Spleen (tissue), 11 donors: ENCODE data around the gene TCOF1. TPM values are rescaled to one million over a fixed set of nuclear protein-coding genes. Genes with fewer than 3 reads are reported as not detected.

Source experiments
- DNase-seq: peaks from one replicate; pipeline ENCODE4 v3.0.0-alpha.2; 2020
- H3K27ac ChIP-seq, 8 donors: fragments of 200-600 bp; sonication (generic) in 7 of 8; 1 replicate in 4 of 8; 2 replicates in 4 of 8; pipeline versions ENCODE4 v1.5.0 to v1.8.0; 2016 to 2021; ENCODE audit warnings: inconsistent platforms in 4 of 8, mild to moderate bottlenecking in 4 of 8, moderate library complexity in 1 of 8
- H3K27me3 ChIP-seq, 7 donors: fragments of 200-600 bp; sonication (generic) in 6 of 7; replicated peaks in 1 of 7; 1 replicate in 4 of 7; 2 replicates in 3 of 7; pipeline versions ENCODE4 v1.5.0 to v1.8.0; 2016 to 2021; ENCODE audit warnings: inconsistent platforms in 3 of 7, mild to moderate bottlenecking in 1 of 7
- H3K36me3 ChIP-seq, 6 donors: fragments of 200-600 bp; sonication (generic) in 5 of 6; 1 replicate in 4 of 6; 2 replicates in 2 of 6; pipeline versions ENCODE4 v1.5.0 to v1.8.0; 2016 to 2021; ENCODE audit warnings: inconsistent platforms in 2 of 6
- H3K4me1 ChIP-seq, 6 donors: fragments of 200-600 bp; sonication (generic) in 5 of 6; 1 replicate in 3 of 6; 2 replicates in 3 of 6; pipeline versions ENCODE4 v1.5.0 to v1.8.0; 2016 to 2021; ENCODE audit warnings: inconsistent platforms in 3 of 6
- H3K4me3 ChIP-seq, 8 donors: fragments of 200-600 bp; sonication (generic) in 7 of 8; 1 replicate in 4 of 8; 2 replicates in 4 of 8; pipeline versions ENCODE4 v1.5.0 to v1.8.0; 2016 to 2021; ENCODE audit warnings: inconsistent platforms in 4 of 8, mild to moderate bottlenecking in 4 of 8, moderate library complexity in 2 of 8
- H3K9me3 ChIP-seq, 8 donors: fragments of 200-600 bp; sonication (generic) in 7 of 8; 1 replicate in 4 of 8; 2 replicates in 4 of 8; pipeline versions ENCODE4 v1.5.0 to v1.8.0; 2016 to 2021; ENCODE audit warnings: inconsistent platforms in 4 of 8
- CTCF ChIP-seq, 11 experiments: fragments of 200-600 bp in 7 of 11; fragments of 450-650 bp in 4 of 11; sonication (generic) in 4 of 11; IDR thresholded peaks in 8 of 11; conservative IDR thresholded peaks in 3 of 11; 1 replicate in 7 of 11; 2 replicates in 4 of 11; pipeline versions ENCODE4 v1.4.0 to v1.8.0; 2016 to 2021; ENCODE audit warnings: antibody characterized with exemption in 11 of 11, inconsistent platforms in 4 of 11, mild to moderate bottlenecking in 1 of 11
- POLR2A ChIP-seq, 3 donors: fragments of 450-650 bp; IDR thresholded peaks; one replicate each; pipeline ENCODE4 v1.5.1; 2017; ENCODE audit warnings: antibody characterized with exemption in 3 of 3, mild to moderate bottlenecking in 1 of 3
- POLR2AphosphoS5 ChIP-seq, 3 donors: sonication (generic); formaldehyde crosslinking; IDR thresholded peaks; one replicate each; pipeline ENCODE4 v1.5.1; 2017; ENCODE audit warnings: antibody characterized with exemption in 3 of 3
- WGBS, 5 donors: extraction: QIAGEN DNeasy Blood & Tissue Kit in 3 of 5; methylation state at CpG; one replicate each; pipeline versions ENCODE4 v1.1.5 to v1.1.7; 2013 to 2018; 5-methylcytosine and 5-hydroxymethylcytosine counted together
- intact Hi-C: fragments of 100-400 bp; cut with DNase I; formaldehyde crosslinking; loops from one replicate; pipeline ENCODE4 v1.15.0; 2023; ENCODE audit warnings: low total_unique reads
- polyA plus RNA-seq, 3 donors: library from polyadenylated mRNA; stranded (reverse); fragments of 200-250 nt; gene quantifications; one replicate each; pipeline ENCODE4 v1.2.1, GENCODE V29; 2013
- total RNA-seq, 7 donors: library from RNA; depleted of rRNA in 3 of 7; stranded (reverse); fragments of >200 nt in 3 of 7; fragmentation: NEBNext Ultra II Directional in 4 of 7; extraction: Animal tissue kit (Norgen Biotek cat#: 25700) in 4 of 7; gene quantifications; one replicate each; pipeline versions ENCODE4 v1.1.0 to v1.2.1, GENCODE V29; 2016 to 2021
- donor health status: healthy with polysubstance abuse.
- donor health status: DM: no; HTN: no; CAD: no; lungs with moderate emphysema.
- donor health status: DM: no; HTN: no; CAD: no.
- donor health status: Bipolar disorder and iron deficiency.
- donor health status: healthy.
- donor health status: DM: no; HTN: no; CAD: no.
- donor health status: DM: yes; HTN: yes; CAD: no.

TCOF1 gene
- total and polyA plus RNA-seq, 10 donors: 15.3 to 44.3 (median 33.0) TPM

DNA sequence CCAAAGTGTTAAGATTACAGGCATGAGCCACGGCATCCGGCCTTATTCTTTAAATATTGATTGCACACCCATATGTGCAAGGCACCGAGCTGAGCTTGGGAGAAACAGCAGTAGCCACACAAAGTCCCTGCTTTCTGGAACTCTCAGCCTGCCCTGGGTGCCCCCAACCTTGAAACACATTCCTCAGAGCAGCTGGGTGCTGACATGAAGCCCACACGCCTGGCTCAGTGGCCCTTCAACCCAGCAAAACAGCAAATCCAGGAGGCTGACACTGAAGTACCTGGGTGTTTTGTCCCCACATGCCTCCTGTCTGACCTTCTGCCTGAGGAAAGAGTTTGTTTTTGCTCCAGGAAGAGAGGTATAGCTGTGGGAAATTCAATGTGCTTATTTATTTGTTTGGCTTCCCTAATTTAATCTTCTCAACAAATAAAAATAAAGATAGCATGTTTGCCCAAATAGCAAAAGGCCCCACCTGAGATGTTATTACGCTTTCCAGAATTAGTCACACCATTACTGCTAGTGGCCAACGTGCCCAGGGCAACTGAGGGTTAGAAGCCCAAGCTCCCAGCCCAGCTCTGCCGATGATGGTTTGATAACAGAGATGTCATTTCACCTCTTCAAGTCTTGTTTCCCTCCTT lies 13.4 kb upstream of the TCOF1 start:
- no peak overlapping the region for H3K27ac ChIP-seq
- intact Hi-C loops: no loop called here
- H3K4me3 ChIP-seq: no peak overlapping the region
- no peaks in the 10 kb centered on the region for H3K9me3 ChIP-seq
- no peaks in the 10 kb centered on the region for H3K4me1 ChIP-seq
- no peak for DNase-seq
- TF ChIP-seq CTCF (IDR thresholded peaks at IDR 0.05 in 8 of 11, conservative IDR thresholded peaks at IDR 0.05 in 3 of 11) (no peak), POLR2AphosphoS5 (IDR thresholded peaks at IDR 0.05) (no peak), POLR2A (IDR thresholded peaks at IDR 0.05) (no peak)
- no peaks in the 10 kb centered on the region for H3K27me3 ChIP-seq
- 86 to 89% (median 88%) methylated on average over 7 of the region's 7 CpGs for WGBS, 5 donors
- H3K36me3 ChIP-seq: no peaks in the 10 kb centered on the region

GRCh38 chr5:150345716-150346115 lies 11.8 kb upstream of the TCOF1 start:
- no peak overlapping the region for H3K27ac ChIP-seq
- TF ChIP-seq POLR2AphosphoS5 (IDR thresholded peaks at IDR 0.05) (no peak), POLR2A (IDR thresholded peaks at IDR 0.05) (no peak), CTCF (IDR thresholded peaks at IDR 0.05 in 8 of 11, conservative IDR thresholded peaks at IDR 0.05 in 3 of 11) (no peak)
- H3K4me1 ChIP-seq: peaks cover 4 to 8% (median 5%) of the 10 kb centered on the region in 6 donors
- no peaks in the 10 kb centered on the region for H3K9me3 ChIP-seq
- no peak for DNase-seq
- H3K36me3 ChIP-seq: no peaks in the 10 kb centered on the region
- 83 to 91% (median 88%) methylated on average over 5 of the region's 5 CpGs for WGBS, 5 donors
- intact Hi-C loops: no loop called here
- H3K4me3 ChIP-seq: no peak overlapping the region
- no peaks in the 10 kb centered on the region for H3K27me3 ChIP-seq

DNA sequence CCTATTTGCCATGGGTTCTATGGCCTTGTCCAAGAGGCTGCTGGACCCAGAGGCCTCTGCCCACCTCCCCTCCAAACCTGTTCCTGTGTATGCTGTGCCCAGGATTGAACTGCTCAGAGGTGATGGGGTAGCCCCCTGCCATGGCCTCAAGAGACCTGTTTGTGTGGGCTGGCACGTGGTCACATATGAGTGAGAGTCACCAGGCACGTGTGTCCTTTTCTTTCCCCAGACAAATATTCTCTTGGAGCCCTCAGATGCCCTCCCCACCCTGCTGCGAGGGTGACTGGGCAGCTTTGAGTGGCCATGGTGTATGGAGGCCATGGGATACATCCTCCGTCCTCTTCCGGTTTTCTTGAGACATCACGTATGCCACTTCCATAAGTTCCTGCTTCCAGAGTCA lies 10.9 kb upstream of the TCOF1 start:
- WGBS, 5 donors: 71 to 89% (median 83%) methylated on average over 6 of the region's 6 CpGs
- no peak overlapping the region for H3K4me3 ChIP-seq

More for the DNA sequence above, 10.9 kb upstream of the TCOF1 start:
- Histone ChIP-seq H3K27me3 (no peaks in the 10 kb centered on the region), H3K27ac (no peak overlapping the region), H3K36me3 (no peaks in the 10 kb centered on the region), H3K4me1 (peaks cover 9 to 17% (median 12%) of the 10 kb centered on the region in 6 donors), H3K9me3 (no peaks in the 10 kb centered on the region)
- DNase-seq: no peak
- TF ChIP-seq CTCF (IDR thresholded peaks at IDR 0.05 in 8 of 11, conservative IDR thresholded peaks at IDR 0.05 in 3 of 11): no peak
- no peak for TF ChIP-seq POLR2A (IDR thresholded peaks at IDR 0.05)
- TF ChIP-seq POLR2AphosphoS5 (IDR thresholded peaks at IDR 0.05): no peak
- intact Hi-C loops: no loop called here
